Superior temporal gyrus (tissue), 1 donor: ENCODE measurements around the gene TNFRSF8.

Experiments
- DNase-seq: peaks from one replicate; pipeline ENCODE4 v3.0.0-alpha.2; 2016; ENCODE audit errors: extremely low spot score

TNFRSF8 gene

GRCh38 chr1:12141163-12141850 is 78.2 kb downstream of the TNFRSF8 start:
- DNase-seq: no peak

DNA sequence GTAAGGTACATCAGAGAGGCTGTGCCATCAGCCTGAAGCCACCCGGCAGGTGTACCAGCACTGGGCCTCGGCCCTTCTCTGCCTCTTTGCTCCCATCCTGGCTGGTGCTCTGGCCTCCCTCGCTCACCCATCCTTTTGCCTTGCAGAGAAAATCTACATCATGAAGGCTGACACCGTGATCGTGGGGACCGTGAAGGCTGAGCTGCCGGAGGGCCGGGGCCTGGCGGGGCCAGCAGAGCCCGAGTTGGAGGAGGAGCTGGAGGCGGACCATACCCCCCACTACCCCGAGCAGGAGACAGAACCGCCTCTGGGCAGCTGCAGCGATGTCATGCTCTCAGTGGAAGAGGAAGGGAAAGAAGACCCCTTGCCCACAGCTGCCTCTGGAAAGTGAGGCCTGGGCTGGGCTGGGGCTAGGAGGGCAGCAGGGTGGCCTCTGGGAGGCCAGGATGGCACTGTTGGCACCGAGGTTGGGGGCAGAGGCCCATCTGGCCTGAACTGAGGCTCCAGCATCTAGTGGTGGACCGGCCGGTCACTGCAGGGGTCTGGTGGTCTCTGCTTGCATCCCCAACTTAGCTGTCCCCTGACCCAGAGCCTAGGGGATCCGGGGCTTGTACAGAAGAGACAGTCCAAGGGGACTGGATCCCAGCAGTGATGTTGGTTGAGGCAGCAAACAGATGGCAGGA is 79.2 kb downstream of the TNFRSF8 start:
- no peak for DNase-seq

DNA sequence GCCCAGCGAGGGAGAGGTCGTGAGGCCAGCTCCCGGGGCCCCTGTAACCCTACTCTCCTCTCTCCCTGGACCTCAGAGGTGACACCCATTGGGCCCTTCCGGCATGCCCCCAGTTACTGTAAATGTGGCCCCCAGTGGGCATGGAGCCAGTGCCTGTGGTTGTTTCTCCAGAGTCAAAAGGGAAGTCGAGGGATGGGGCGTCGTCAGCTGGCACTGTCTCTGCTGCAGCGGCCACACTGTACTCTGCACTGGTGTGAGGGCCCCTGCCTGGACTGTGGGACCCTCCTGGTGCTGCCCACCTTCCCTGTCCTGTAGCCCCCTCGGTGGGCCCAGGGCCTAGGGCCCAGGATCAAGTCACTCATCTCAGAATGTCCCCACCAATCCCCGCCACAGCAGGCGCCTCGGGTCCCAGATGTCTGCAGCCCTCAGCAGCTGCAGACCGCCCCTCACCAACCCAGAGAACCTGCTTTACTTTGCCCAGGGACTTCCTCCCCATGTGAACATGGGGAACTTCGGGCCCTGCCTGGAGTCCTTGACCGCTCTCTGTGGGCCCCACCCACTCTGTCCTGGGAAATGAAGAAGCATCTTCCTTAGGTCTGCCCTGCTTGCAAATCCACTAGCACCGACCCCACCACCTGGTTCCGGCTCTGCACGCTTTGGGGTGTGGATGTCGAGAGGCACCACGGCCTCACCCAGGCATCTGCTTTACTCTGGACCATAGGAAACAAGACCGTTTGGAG is 80.0 kb downstream of the TNFRSF8 start:
- no peak for DNase-seq

- DNase-seq: peak; percentile 38
These were observed 80.6 kb downstream of the TNFRSF8 start for GRCh38 chr1:12143631-12144155.

- DNase-seq: no peak
These were observed 81.1 kb downstream of the TNFRSF8 start for GRCh38 chr1:12144236-12144635.

GRCh38 chr1:12144969-12145368 is 81.9 kb downstream of the TNFRSF8 start:
- no peak for DNase-seq

- DNase-seq: no peak
These were observed 82.7 kb downstream of the TNFRSF8 start for GRCh38 chr1:12145616-12146342.

- DNase-seq: no peak
These were observed 83.4 kb downstream of the TNFRSF8 start for GRCh38 chr1:12146343-12147112.

DNA sequence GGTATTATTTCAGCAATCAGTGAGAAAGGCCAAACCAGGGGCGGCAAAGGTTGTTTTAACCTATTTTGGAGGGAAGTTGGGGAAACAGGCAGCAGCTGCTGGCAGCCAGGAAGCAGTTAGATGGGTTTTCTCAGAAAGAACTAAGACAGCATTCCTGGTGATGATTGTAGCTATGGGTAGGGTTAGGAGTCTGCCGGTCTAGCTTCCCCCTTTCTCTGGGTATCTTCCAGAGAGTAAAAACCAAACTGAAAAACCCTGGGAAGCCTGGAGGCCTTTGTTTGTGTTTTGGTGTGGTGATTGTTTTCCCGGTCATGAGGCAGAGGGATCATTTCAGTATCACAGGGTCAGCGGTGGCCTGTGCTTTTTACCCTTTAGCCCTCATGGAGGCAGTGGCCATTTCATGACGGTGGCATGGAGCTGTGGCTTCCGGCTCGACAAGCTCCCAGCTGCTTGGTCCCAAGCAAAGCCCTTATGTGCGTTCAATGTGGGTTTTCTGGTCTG is 84.1 kb downstream of the TNFRSF8 start:
- DNase-seq: no peak

- no peak for DNase-seq
These were observed 85.3 kb downstream of the TNFRSF8 start for GRCh38 chr1:12148160-12148957.

- DNase-seq: no peak
These were observed 86.1 kb downstream of the TNFRSF8 start for GRCh38 chr1:12148958-12149790.

DNA sequence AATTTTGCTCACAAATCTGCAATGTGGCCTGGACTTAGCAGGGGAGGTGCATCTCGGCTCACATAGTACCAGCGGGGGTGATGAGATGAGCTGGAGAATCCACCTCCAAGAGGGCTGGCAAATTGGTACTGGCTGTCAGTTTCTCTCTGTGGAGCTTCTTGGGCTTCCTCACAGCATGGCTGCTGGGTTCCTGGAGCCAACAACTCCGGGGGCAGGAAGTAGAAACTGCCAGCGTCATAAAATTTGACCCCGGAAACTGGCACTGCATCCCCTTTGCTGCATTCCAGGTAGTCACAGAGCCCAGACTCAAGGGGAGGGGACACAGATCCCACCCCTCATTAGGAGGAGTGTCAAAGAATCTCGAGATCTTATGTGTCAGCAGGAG is 86.7 kb downstream of the TNFRSF8 start:
- DNase-seq: no peak

DNA sequence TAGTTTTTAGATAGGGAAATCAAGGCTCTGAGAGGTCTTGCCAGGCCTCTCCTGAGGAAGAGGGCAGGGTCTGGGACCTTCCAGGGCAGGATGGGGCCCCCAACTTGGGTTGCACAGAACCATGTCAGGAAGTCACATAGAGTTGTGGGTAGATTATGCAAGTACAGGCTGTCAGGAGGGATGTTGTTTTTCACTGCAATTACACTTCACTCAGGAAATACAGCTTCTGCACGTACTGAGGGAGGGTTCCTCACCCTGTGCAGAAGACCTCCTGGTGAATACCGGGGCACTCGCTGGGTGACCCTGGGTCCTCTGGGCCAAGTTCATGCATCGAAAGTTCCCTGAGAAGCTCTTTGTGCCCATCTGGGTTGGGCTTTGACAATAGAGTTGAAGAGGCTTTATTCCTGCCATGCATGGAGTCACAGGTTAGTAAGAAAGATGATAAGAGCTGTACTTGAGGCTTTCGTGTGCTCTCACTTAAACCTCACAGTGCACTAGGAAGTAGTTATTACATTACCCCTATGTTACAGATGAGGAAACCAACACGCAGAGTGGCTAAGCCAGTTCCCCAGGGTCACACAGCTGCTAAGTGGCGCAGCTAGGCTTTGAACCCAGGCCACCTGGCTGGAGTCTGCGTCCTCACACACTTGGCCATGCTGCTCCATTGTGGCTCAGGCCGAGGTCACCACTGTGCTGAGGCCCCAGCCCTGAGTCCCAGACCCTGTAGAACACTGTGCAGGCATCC is 87.5 kb downstream of the TNFRSF8 start:
- no peak for DNase-seq

GRCh38 chr1:12151465-12151864 is 88.4 kb downstream of the TNFRSF8 start:
- DNase-seq: no peak

DNA sequence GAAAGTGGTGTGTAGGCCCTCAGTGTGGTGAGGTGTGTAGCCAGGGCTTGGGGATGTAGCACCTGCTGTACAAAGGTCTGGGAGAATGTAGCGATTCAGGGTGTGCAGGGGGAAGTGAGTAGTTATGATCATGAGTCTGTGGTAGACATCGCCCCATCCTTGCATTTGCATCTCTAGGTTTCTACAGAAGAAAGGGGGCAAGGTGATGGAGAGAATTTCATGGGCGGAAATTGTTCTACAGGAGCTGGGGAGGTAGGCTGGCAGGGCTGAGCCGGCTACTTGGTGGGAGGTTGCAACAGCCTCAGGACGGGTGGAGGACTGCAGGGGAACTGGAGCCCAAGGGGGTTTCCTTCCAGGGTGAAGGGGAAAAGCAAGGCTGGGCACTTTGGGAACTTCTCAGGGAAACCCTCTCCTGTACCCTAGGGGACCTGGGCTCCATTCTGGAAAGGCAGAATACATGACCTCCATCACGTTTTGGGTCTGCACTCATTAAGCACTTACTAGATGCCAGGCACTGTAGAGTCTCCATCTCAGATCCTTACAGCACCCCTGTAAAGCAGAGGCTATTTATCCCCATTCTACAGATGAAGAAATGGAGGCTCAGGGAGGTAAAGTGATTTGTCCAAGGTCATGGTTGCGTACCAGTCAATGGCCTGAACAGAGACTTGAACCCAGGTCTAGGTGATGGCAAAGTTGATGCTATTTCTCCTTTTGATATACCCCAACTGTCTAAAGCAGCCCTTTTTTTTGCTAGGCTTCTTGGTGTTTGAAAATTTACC is 89.2 kb downstream of the TNFRSF8 start:
- no peak for DNase-seq

- no peak for DNase-seq
These were observed 90.2 kb downstream of the TNFRSF8 start for GRCh38 chr1:12153181-12153785.

GRCh38 chr1:12155328-12155727 is 92.2 kb downstream of the TNFRSF8 start:
- DNase-seq: no peak
